DMS114 treated with DMSO at 0.1 percent for 48 hours (cell line): ENCODE results near the gene SLCO2A1.

Experiments
- DNase-seq: peaks from one replicate; lab custom pipeline; 2025; ENCODE audit not compliant: unreplicated experiment; lab: John Stamatoyannopoulos, UW

SLCO2A1 gene

GRCh38 chr3:134035836-134036235, 6.1 kb upstream of the SLCO2A1 start:
- no peak for DNase-seq

GRCh38 chr3:134034005-134034785, 4.5 kb upstream of the SLCO2A1 start:
- DNase-seq: no peak

- DNase-seq: no peak
Observed at GRCh38 chr3:134033315-134033996, 3.7 kb upstream of the SLCO2A1 start.

GRCh38 chr3:134031348-134031915, 1.7 kb upstream of the SLCO2A1 start:
- no peak for DNase-seq

GRCh38 chr3:134030379-134031347, 938 bp upstream of the SLCO2A1 start:
- DNase-seq: no peak

- no peak for DNase-seq
Observed at GRCh38 chr3:134029256-134029733, 430 bp downstream of the SLCO2A1 start.

- DNase-seq: no peak
Observed at GRCh38 chr3:134028486-134029255, 1.1 kb downstream of the SLCO2A1 start.

GRCh38 chr3:134027631-134028030, 2.1 kb downstream of the SLCO2A1 start:
- DNase-seq: no peak

- no peak for DNase-seq
Observed at GRCh38 chr3:134020135-134020680, 9.5 kb downstream of the SLCO2A1 start.

GRCh38 chr3:134018850-134019249, 10.9 kb downstream of the SLCO2A1 start:
- no peak for DNase-seq

GRCh38 chr3:134018406-134018805, 11.3 kb downstream of the SLCO2A1 start:
- no peak for DNase-seq

- no peak for DNase-seq
Observed at GRCh38 chr3:134017490-134017889, 12.2 kb downstream of the SLCO2A1 start.

- no peak for DNase-seq
Observed at GRCh38 chr3:134014270-134014669, 15.5 kb downstream of the SLCO2A1 start.

GRCh38 chr3:134013280-134013679, 16.4 kb downstream of the SLCO2A1 start:
- DNase-seq: no peak

- DNase-seq: no peak
Observed at GRCh38 chr3:134009345-134010000, 20.3 kb downstream of the SLCO2A1 start.

GRCh38 chr3:134008630-134009156, 21.0 kb downstream of the SLCO2A1 start:
- no peak for DNase-seq

GRCh38 chr3:134007819-134008218, 21.9 kb downstream of the SLCO2A1 start:
- no peak for DNase-seq

GRCh38 chr3:134004841-134005240, 24.9 kb downstream of the SLCO2A1 start:
- DNase-seq: no peak

- DNase-seq: no peak
Observed at GRCh38 chr3:134003066-134003465, 26.7 kb downstream of the SLCO2A1 start.
